ENCODE measurements around the gene PLET1. TPM values are rescaled to one million over a fixed set of nuclear protein-coding genes. Genes with fewer than 3 reads are reported as not detected.
"Not testable (repeated sequence)": the region's sequence is repeated elsewhere in the genome, so short reads cannot be mapped to it uniquely, and the experiment has no call there.

Gene PLET1
- total and polyA plus RNA-seq, 2 experiments from 2014 or later = not detected

- whole genome bisulfite sequencing, 2 experiments (ENCODE audit: low coverage in 1 of 2, low lambda C conversion rate in 2 of 2, missing lambda C conversion rate in 2 of 2) = 28 to 33% methylated on average over 2 of the region's 2 CpGs
- DNase-seq = no peak
- H3K79me2 ChIP-seq (ENCODE audit: insufficient read depth) = no peaks in the 10 kb centered on the region
- in situ Hi-C loops (cut with MboI) = no loop called here
- H3K9me3 ChIP-seq (ENCODE audit: low read depth) = no peaks in the 10 kb centered on the region
- H3K4me1 ChIP-seq (ENCODE audit: insufficient read depth) = peaks cover 13% of the 10 kb centered on the region
- H3K9ac ChIP-seq = no peak overlapping the region
- no peak overlapping the region for H2AFZ ChIP-seq
- H3F3A ChIP-seq (ENCODE audit: insufficient read depth) = peaks cover 13% of the 10 kb centered on the region
- H3K9me2 ChIP-seq (ENCODE audit: insufficient read depth) = no peaks in the 10 kb centered on the region
- H4K20me1 ChIP-seq (ENCODE audit: insufficient read depth) = no peaks in the 10 kb centered on the region
- H3K27ac ChIP-seq = no peak overlapping the region
- H3K4me2 ChIP-seq (ENCODE audit: unreplicated experiment) = no peak overlapping the region
- no peak for TF ChIP-seq EZH2 (IDR thresholded peaks at IDR 0.05; ENCODE audit: insufficient read depth, poor library complexity, severe bottlenecking)
- no peak for TF ChIP-seq EZH2phosphoT487 (IDR thresholded peaks at IDR 0.05; ENCODE audit: insufficient read depth, low read depth)
- no peaks in the 10 kb centered on the region for H3K27me3 ChIP-seq (replicated peaks; ENCODE audit: insufficient read depth)
- no peaks in the 10 kb centered on the region for H3K36me3 ChIP-seq (ENCODE audit: low read depth)
- no peak overlapping the region for H3K4me3 ChIP-seq
These were observed 60.4 kb downstream of the PLET1 start for GRCh38 chr11:112200252-112200651.

GRCh38 chr11:112199101-112199500, 61.6 kb downstream of the PLET1 start:
- H4K20me1 ChIP-seq (ENCODE audit: insufficient read depth); DNase-seq; H2AFZ ChIP-seq; H3K4me2 ChIP-seq (ENCODE audit: unreplicated experiment); H3K4me3 ChIP-seq; H3K9me3 ChIP-seq (ENCODE audit: low read depth); H3K79me2 ChIP-seq (ENCODE audit: insufficient read depth); H3K9ac ChIP-seq; H3K9me2 ChIP-seq (ENCODE audit: insufficient read depth); H3K27me3 ChIP-seq (replicated peaks; ENCODE audit: insufficient read depth); H3K36me3 ChIP-seq (ENCODE audit: low read depth); in situ Hi-C loops (cut with MboI); H3K27ac ChIP-seq: not testable (repeated sequence)
- peaks cover 21% of the 10 kb centered on the region for H3K4me1 ChIP-seq (ENCODE audit: insufficient read depth)
- peaks cover 18% of the 10 kb centered on the region for H3F3A ChIP-seq (ENCODE audit: insufficient read depth)
- 88 to 91% methylated on average over 4 of the region's 4 CpGs for WGBS, 2 experiments (ENCODE audit: low coverage in 1 of 2, low lambda C conversion rate in 2 of 2, missing lambda C conversion rate in 2 of 2)

Small RNAs within 50 kb of the gene (small RNA-seq; reads per million reads assigned to genes)
- not detected for gene MRPS36P4 (ENCODE audit: low read depth, low replicate concordance)

Other genes starting within 250 kb of the PLET1 start
- gene DLAT, start 235.5 kb downstream of the PLET1 start, total RNA-seq (2014; rRNA removed; shearing (Covaris generic)) = 32.3 and 35.7 TPM in 2 replicates
- gene DLAT, start 235.5 kb downstream of the PLET1 start, polyA plus RNA-seq (2016; fragmentation: Nextera tagmentation; extraction: Ambion mirVana) = 33.4 and 36.0 TPM in 2 replicates
- gene PIH1D2, start 186.8 kb downstream of the PLET1 start, total RNA-seq (2014; rRNA removed; shearing (Covaris generic)) = 0.86 and 1.0 TPM in 2 replicates
- 2.2 and 2.3 TPM in 2 replicates for gene PIH1D2, start 186.8 kb downstream of the PLET1 start, polyA plus RNA-seq (2016; fragmentation: Nextera tagmentation; extraction: Ambion mirVana)
- gene NKAPD1, start 186.6 kb downstream of the PLET1 start, total RNA-seq (2014; rRNA removed; shearing (Covaris generic)) = 20.6 and 39.4 TPM in 2 replicates
- 26.1 and 28.1 TPM in 2 replicates for gene NKAPD1, start 186.6 kb downstream of the PLET1 start, polyA plus RNA-seq (2016; fragmentation: Nextera tagmentation; extraction: Ambion mirVana)
- 27.1 and 33.8 TPM in 2 replicates for gene TIMM8B, start 174.1 kb downstream of the PLET1 start, total RNA-seq (2014; rRNA removed; shearing (Covaris generic))
- gene TIMM8B, start 174.1 kb downstream of the PLET1 start, polyA plus RNA-seq (2016; fragmentation: Nextera tagmentation; extraction: Ambion mirVana) = 103 and 106 TPM in 2 replicates
- gene SDHD, start 174.0 kb downstream of the PLET1 start, total RNA-seq (2014; rRNA removed; shearing (Covaris generic)) = 108 and 141 TPM in 2 replicates
- 185 and 186 TPM in 2 replicates for gene SDHD, start 174.0 kb downstream of the PLET1 start, polyA plus RNA-seq (2016; fragmentation: Nextera tagmentation; extraction: Ambion mirVana)
- gene IL18, start 96.8 kb downstream of the PLET1 start, total RNA-seq (2014; rRNA removed; shearing (Covaris generic)) = 58.8 and 62.9 TPM in 2 replicates
- gene IL18, start 96.8 kb downstream of the PLET1 start, polyA plus RNA-seq (2016; fragmentation: Nextera tagmentation; extraction: Ambion mirVana) = 48.8 and 51.9 TPM in 2 replicates
- gene TEX12, start 93.5 kb downstream of the PLET1 start, total RNA-seq (2014; rRNA removed; shearing (Covaris generic)) = 0.51 and 2.2 TPM in 2 replicates
- gene TEX12, start 93.5 kb downstream of the PLET1 start, polyA plus RNA-seq (2016; fragmentation: Nextera tagmentation; extraction: Ambion mirVana) = not detected in 2 replicates
- gene BCO2, start 85.3 kb downstream of the PLET1 start, total RNA-seq (2014; rRNA removed; shearing (Covaris generic)) = not detected in 2 replicates
- 0.25 and 0.83 TPM in 2 replicates for gene BCO2, start 85.3 kb downstream of the PLET1 start, polyA plus RNA-seq (2016; fragmentation: Nextera tagmentation; extraction: Ambion mirVana)
- gene PTS, start 34.4 kb downstream of the PLET1 start, total RNA-seq (2014; rRNA removed; shearing (Covaris generic)) = 33.9 and 36.5 TPM in 2 replicates
- gene PTS, start 34.4 kb downstream of the PLET1 start, polyA plus RNA-seq (2016; fragmentation: Nextera tagmentation; extraction: Ambion mirVana) = 100 and 108 TPM in 2 replicates

All from GM23248 (cell line).